Mesendoderm (in vitro differentiated cells): ENCODE measurements around the gene ALOXE3.

Experiments used
- DNase-seq: peaks from one replicate; pipeline ENCODE4 v3.0.0; 2013
- H2AK5ac ChIP-seq: 2 replicates; pipeline ENCODE4 v1.6.1; 2013; ENCODE audit warnings: low read length, inconsistent platforms
- H2BK120ac ChIP-seq: 2 replicates; pipeline ENCODE4 v1.6.1; 2013; ENCODE audit warnings: low read depth, mild to moderate bottlenecking, low read length, moderate library complexity, mixed read lengths
- H2BK15ac ChIP-seq: replicated peaks from 2 replicates; pipeline ENCODE4 v1.6.1; 2013; ENCODE audit warnings: low read depth, mild to moderate bottlenecking, moderate library complexity
- H2BK5ac ChIP-seq: 2 replicates; pipeline ENCODE4 v1.6.1; 2013; ENCODE audit warnings: low read length, inconsistent platforms
- H3K18ac ChIP-seq: 2 replicates; pipeline ENCODE4 v1.6.1; 2013; ENCODE audit warnings: mild to moderate bottlenecking, low read length, mixed read lengths
- H3K23ac ChIP-seq: one replicate; pipeline ENCODE4 v1.6.1; 2013; ENCODE audit warnings: low read length
- H3K27ac ChIP-seq: 2 replicates; pipeline ENCODE4 v1.5.1; 2013; ENCODE audit warnings: low read depth, mild to moderate bottlenecking, inconsistent platforms, low read length, moderate library complexity
- H3K27me3 ChIP-seq: 2 replicates; pipeline ENCODE4 v1.6.1; 2013; ENCODE audit warnings: low read length, control low read depth, mild to moderate bottlenecking, inconsistent platforms; ENCODE audit not compliant: insufficient read depth, poor library complexity
- H3K36me3 ChIP-seq: 2 replicates; pipeline ENCODE4 v1.6.1; 2013; ENCODE audit warnings: low read length, inconsistent platforms; ENCODE audit not compliant: control insufficient read depth, insufficient read depth
- H3K4ac ChIP-seq: one replicate; pipeline ENCODE4 v1.6.1; 2013; ENCODE audit warnings: low read depth, mild to moderate bottlenecking, low read length, moderate library complexity
- H3K4me1 ChIP-seq: 2 replicates; pipeline ENCODE4 v1.6.1; 2013; ENCODE audit warnings: low read depth, low read length, inconsistent platforms; ENCODE audit not compliant: control insufficient read depth
- H3K4me2 ChIP-seq: 2 replicates; pipeline ENCODE4 v1.6.1; 2013; ENCODE audit warnings: low read length
- H3K4me3 ChIP-seq: 2 replicates; pipeline ENCODE4 v1.5.1; 2013; ENCODE audit warnings: mild to moderate bottlenecking, low read length
- H3K56ac ChIP-seq: one replicate; pipeline ENCODE4 v1.6.1; 2013; ENCODE audit warnings: low read length
- H3K79me1 ChIP-seq: 2 replicates; pipeline ENCODE4 v1.6.1; 2013; ENCODE audit warnings: low read length, inconsistent platforms
- H3K79me2 ChIP-seq: 2 replicates; pipeline ENCODE4 v1.6.1; 2013; ENCODE audit warnings: mild to moderate bottlenecking, low read length; ENCODE audit not compliant: control insufficient read depth, insufficient read depth
- H3K9ac ChIP-seq: 2 replicates; pipeline ENCODE4 v1.6.1; 2013; ENCODE audit warnings: low read length, inconsistent platforms
- H4K5ac ChIP-seq: one replicate; pipeline ENCODE4 v1.6.1; 2013; ENCODE audit warnings: low read length
- H4K8ac ChIP-seq: one replicate; pipeline ENCODE4 v1.6.1; 2013; ENCODE audit warnings: low read depth, mild to moderate bottlenecking, control low read depth, low read length, moderate library complexity
- WGBS: extraction: QIAGEN DNeasy Blood & Tissue Kit; methylation state at CpG from one replicate; pipeline ENCODE4 v1.1.7; 2013; ENCODE audit warnings: low lambda C conversion rate, missing lambda C conversion rate; ENCODE audit not compliant: insufficient coverage; ENCODE audit errors: extremely low coverage; 5-methylcytosine and 5-hydroxymethylcytosine counted together

ALOXE3 gene

DNA sequence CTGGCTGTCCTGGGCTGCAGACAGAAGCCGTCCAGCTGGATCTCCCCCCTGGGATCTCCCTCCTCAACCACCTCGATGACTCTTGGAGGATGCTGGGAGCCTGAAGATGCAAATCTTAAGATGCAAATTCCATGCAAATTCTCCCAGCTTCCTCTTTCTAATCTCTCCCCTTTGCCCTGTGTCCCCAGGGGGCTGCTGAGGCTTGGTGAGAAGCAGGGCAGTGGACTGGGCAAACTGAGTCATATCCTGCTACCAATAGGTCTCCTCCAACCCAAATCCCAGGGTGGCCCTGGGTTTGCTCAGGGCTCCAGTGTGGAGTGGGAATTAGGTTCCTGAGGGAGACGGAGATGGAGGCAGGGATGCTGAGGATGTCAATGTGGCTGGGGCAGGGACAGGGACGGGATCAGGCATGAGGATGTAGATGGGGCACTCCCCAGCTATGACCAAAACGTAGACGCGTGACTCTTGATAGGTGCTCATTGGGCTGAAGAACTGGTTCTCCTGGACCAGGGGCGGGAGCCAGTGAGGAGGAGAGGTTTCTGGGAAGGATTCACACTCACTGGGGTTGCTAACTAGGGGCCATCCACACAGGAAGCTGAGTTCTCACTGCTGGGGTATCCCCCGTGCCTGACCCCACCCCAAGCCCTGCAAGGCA is 27.2 kb downstream of the ALOXE3 start:
- H3K23ac ChIP-seq, result no peak overlapping the region
- no peak overlapping the region for H3K4ac ChIP-seq
- H3K79me2 ChIP-seq, result no peaks in the 10 kb centered on the region
- no peak overlapping the region for H3K4me2 ChIP-seq
- no peaks in the 10 kb centered on the region for H3K79me1 ChIP-seq
- no peaks in the 10 kb centered on the region for H3K36me3 ChIP-seq
- H3K27ac ChIP-seq, result no peak overlapping the region
- no peak overlapping the region for H4K8ac ChIP-seq
- no peak overlapping the region for H2BK5ac ChIP-seq
- no peak overlapping the region for H3K4me3 ChIP-seq
- H2BK15ac ChIP-seq, result no peak overlapping the region
- H2AK5ac ChIP-seq, result no peak overlapping the region
- no peak overlapping the region for H2BK120ac ChIP-seq
- no CpG with 5 or more reads among the region's 9 CpGs for WGBS
- no peak overlapping the region for H3K9ac ChIP-seq
- H3K4me1 ChIP-seq, result peaks cover 3% of the 10 kb centered on the region
- no peak overlapping the region for H3K18ac ChIP-seq
- no peak overlapping the region for H3K56ac ChIP-seq
- DNase-seq, result no peak
- no peak overlapping the region for H4K5ac ChIP-seq
- H3K27me3 ChIP-seq, result no peaks in the 10 kb centered on the region

DNA sequence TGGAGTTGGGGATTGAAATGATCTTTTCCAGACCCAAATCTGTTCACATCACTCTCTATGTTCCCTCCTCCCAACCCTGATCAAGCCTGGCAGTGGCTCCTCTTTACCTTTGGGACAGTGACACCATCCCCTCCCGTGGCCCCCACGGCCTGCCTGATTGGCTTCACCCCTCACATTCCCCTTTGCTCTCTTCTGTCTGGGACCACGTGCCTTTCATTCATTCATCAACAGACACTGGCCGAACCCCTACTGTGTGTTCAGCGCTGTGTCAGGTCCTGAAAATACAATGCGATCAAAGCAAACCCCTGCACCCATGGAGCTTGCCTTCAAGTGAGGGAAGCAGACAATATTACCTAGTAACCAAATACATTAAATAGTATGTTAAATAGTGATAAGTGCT is 28.6 kb downstream of the ALOXE3 start:
- H4K5ac ChIP-seq, result no peak overlapping the region

GRCh38 chr17:8087952-8088230 is 30.4 kb downstream of the ALOXE3 start:
- no peaks in the 10 kb centered on the region for H3K79me1 ChIP-seq
- no peak overlapping the region for H3K18ac ChIP-seq
- H3K79me2 ChIP-seq, result no peaks in the 10 kb centered on the region
- H2BK120ac ChIP-seq, result no peak overlapping the region
- WGBS, result no CpG with 5 or more reads among the region's 5 CpGs
- H2BK15ac ChIP-seq, result no peak overlapping the region
- H3K4me3 ChIP-seq, result no peak overlapping the region
- no peak overlapping the region for H3K56ac ChIP-seq
- H3K4me2 ChIP-seq, result no peak overlapping the region
- H3K23ac ChIP-seq, result no peak overlapping the region
- H3K9ac ChIP-seq, result no peak overlapping the region
- no peak overlapping the region for H2AK5ac ChIP-seq
- no peak overlapping the region for H4K5ac ChIP-seq
- no peak overlapping the region for H3K4ac ChIP-seq
- no peak overlapping the region for H3K27ac ChIP-seq
- H4K8ac ChIP-seq, result no peak overlapping the region
- no peak for DNase-seq
- H3K36me3 ChIP-seq, result no peaks in the 10 kb centered on the region
- H3K27me3 ChIP-seq, result no peaks in the 10 kb centered on the region
- H2BK5ac ChIP-seq, result no peak overlapping the region
- H3K4me1 ChIP-seq, result peaks cover 3% of the 10 kb centered on the region

More for the DNA sequence above, 28.6 kb downstream of the ALOXE3 start:
- Histone ChIP-seq H3K27ac (no peak overlapping the region), H3K36me3 (no peaks in the 10 kb centered on the region), H3K27me3 (no peaks in the 10 kb centered on the region), H3K4me2 (no peak overlapping the region), H3K79me1 (no peaks in the 10 kb centered on the region), H2BK5ac (no peak overlapping the region), H3K79me2 (no peaks in the 10 kb centered on the region), H3K23ac (no peak overlapping the region), H3K4me1 (peaks cover 3% of the 10 kb centered on the region), H3K9ac (no peak overlapping the region), H2AK5ac (no peak overlapping the region), H3K4ac (no peak overlapping the region), H3K18ac (no peak overlapping the region), H2BK120ac (no peak overlapping the region), H4K8ac (no peak overlapping the region), H3K56ac (no peak overlapping the region), H3K4me3 (no peak overlapping the region), H2BK15ac (no peak overlapping the region)
- WGBS, result no CpG with 5 or more reads among the region's 6 CpGs
- no peak for DNase-seq

GRCh38 chr17:8087075-8087951 is 31.0 kb downstream of the ALOXE3 start, which contains the start of gene ALOX12B:
ALOX12B (minus strand) TSS chr17:8087716; CDS start chr17:8087442, 274 bp downstream.
- H3K4me2 ChIP-seq, result no peak within 1 kb of the TSS
- no peak for DNase-seq
- no peak within 1 kb of the TSS for H2AK5ac ChIP-seq
- no CpG with 5 or more reads among the region's 20 CpGs for WGBS
- no peak within 1 kb of the TSS for H2BK120ac ChIP-seq
- no peak within 1 kb of the TSS for H3K4ac ChIP-seq
- no peak within 1 kb of the TSS for H2BK5ac ChIP-seq
- H3K79me1 ChIP-seq, result no peaks in the 10 kb centered on the region
- H3K27ac ChIP-seq, result no peak within 1 kb of the TSS
- no peak within 1 kb of the TSS for H3K9ac ChIP-seq
- H2BK15ac ChIP-seq, result no peak within 1 kb of the TSS
- H4K8ac ChIP-seq, result no peak within 1 kb of the TSS
- H3K18ac ChIP-seq, result no peak within 1 kb of the TSS
- no peaks in the 10 kb centered on the region for H3K79me2 ChIP-seq
- no peak within 1 kb of the TSS for H3K56ac ChIP-seq
- H3K27me3 ChIP-seq, result no peaks in the 10 kb centered on the region
- H3K4me3 ChIP-seq, result no peak within 1 kb of the TSS
- H3K23ac ChIP-seq, result no peak within 1 kb of the TSS
- H3K4me1 ChIP-seq, result peaks cover 3% of the 10 kb centered on the region
- H3K36me3 ChIP-seq, result no peaks in the 10 kb centered on the region
- H4K5ac ChIP-seq, result no peak within 1 kb of the TSS

DNA sequence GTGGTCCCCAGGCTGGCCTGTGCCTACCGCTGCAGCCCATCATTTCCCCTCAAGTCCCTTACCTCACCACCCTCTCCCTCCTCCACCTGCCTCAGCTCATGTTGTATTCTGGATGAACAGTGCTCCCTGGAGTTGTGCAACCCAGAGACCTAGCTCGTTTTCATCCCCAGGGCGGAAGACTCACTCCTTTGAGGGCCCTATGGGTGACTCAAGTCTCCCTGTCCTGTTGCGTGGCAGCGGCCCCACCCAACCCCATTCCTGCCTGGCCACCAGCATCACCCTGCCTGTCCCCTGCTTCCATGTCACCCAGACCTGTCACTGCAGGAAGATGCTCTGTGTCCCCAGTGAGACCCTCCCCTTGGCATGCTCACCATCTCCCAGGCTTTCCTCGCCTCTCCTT is 34.1 kb downstream of the ALOXE3 start:
- no peak overlapping the region for H4K8ac ChIP-seq
- H3K36me3 ChIP-seq, result no peaks in the 10 kb centered on the region
- H3K27me3 ChIP-seq, result peaks cover 8% of the 10 kb centered on the region
- no peak overlapping the region for H3K4me3 ChIP-seq
- H2BK15ac ChIP-seq, result no peak overlapping the region
- H3K4ac ChIP-seq, result no peak overlapping the region
- H3K18ac ChIP-seq, result no peak overlapping the region
- no peak overlapping the region for H3K27ac ChIP-seq
- no CpG with 5 or more reads among the region's 6 CpGs for WGBS
- DNase-seq, result no peak
- no peak overlapping the region for H2BK120ac ChIP-seq
- H3K79me2 ChIP-seq, result no peaks in the 10 kb centered on the region
- H2BK5ac ChIP-seq, result no peak overlapping the region
- no peak overlapping the region for H3K23ac ChIP-seq
- H3K56ac ChIP-seq, result no peak overlapping the region
- H3K9ac ChIP-seq, result no peak overlapping the region
- H3K4me2 ChIP-seq, result no peak overlapping the region
- no peaks in the 10 kb centered on the region for H3K4me1 ChIP-seq
- no peaks in the 10 kb centered on the region for H3K79me1 ChIP-seq
- no peak overlapping the region for H4K5ac ChIP-seq
- no peak overlapping the region for H2AK5ac ChIP-seq
